ENCODE data around the gene CEP192.

DNA sequence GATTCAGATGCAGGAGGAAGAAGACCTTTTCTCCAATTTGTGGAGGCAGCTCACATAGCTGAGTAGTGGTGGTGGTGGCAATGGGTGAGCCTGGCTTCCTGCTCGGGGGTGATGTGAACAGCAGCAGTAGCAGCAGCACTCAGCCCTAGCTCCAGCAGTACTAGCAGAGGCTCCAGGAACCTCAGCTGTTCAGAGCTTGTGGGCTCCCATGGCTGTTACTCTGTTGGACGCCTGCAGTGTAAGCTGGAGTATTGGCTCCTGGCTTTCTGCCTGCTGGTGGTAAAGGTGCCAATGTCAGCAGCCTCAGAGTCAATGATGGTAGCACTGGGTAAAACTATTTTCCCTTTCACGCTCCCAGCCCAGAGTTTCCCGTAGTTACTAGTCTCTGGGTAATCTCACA, 46.5 kb upstream of the CEP192 start:
- TF ChIP-seq POLR2A (IDR thresholded peaks at IDR 0.05) = no peak
- TF ChIP-seq, protein P1, sequence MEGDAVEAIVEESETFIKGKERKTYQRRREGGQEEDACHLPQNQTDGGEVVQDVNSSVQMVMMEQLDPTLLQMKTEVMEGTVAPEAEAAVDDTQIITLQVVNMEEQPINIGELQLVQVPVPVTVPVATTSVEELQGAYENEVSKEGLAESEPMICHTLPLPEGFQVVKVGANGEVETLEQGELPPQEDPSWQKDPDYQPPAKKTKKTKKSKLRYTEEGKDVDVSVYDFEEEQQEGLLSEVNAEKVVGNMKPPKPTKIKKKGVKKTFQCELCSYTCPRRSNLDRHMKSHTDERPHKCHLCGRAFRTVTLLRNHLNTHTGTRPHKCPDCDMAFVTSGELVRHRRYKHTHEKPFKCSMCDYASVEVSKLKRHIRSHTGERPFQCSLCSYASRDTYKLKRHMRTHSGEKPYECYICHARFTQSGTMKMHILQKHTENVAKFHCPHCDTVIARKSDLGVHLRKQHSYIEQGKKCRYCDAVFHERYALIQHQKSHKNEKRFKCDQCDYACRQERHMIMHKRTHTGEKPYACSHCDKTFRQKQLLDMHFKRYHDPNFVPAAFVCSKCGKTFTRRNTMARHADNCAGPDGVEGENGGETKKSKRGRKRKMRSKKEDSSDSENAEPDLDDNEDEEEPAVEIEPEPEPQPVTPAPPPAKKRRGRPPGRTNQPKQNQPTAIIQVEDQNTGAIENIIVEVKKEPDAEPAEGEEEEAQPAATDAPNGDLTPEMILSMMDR (IDR thresholded peaks at IDR 0.05 in 4 of 5, conservative IDR thresholded peaks at IDR 0.05 in 1 of 5) = no peak

Measured in gastrocnemius medialis (tissue), 4 donors.